Measurements from ENCODE around the gene SCAP. TPM values are rescaled to one million over a fixed set of nuclear protein-coding genes. Genes with fewer than 3 reads are reported as not detected.
A peak's percentile ranks its signal among the peaks of the same experiment; 100 is the strongest.

SCAP gene
- 92.9 TPM for polyA plus RNA-seq (2013, experiment 1 of 4)
- polyA plus RNA-seq (2013, experiment 2 of 4): 92.7 TPM
- 78.5 TPM for polyA plus RNA-seq (2013, experiment 3 of 4)
- 85.6 TPM for polyA plus RNA-seq (2013, experiment 4 of 4)

- no peaks in the 10 kb centered on the region for H3K36me3 ChIP-seq (ENCODE audit: control insufficient read depth, insufficient read depth, low read length)
- no peaks in the 10 kb centered on the region for H3K9me3 ChIP-seq (ENCODE audit: control insufficient read depth, low read length)
- peak within 1 kb of the TSS; percentile 62 for H3K4me3 ChIP-seq (ENCODE audit: insufficient read depth, low read depth, low read length)
- H3K27ac ChIP-seq (ENCODE audit: insufficient read depth, low read depth, low read length, poor library complexity, severe bottlenecking): peak within 1 kb of the TSS; percentile 77
- H3K4me1 ChIP-seq (ENCODE audit: control insufficient read depth, insufficient read depth, low read length): no peaks in the 10 kb centered on the region
- H3K27me3 ChIP-seq (ENCODE audit: control insufficient read depth, insufficient read depth, low read length, poor library complexity, severe bottlenecking): no peaks in the 10 kb centered on the region
- WGBS, 2 experiments: 7% methylated on average over 88 of the region's 88 CpGs
These were observed at the start of gene SCAP for GRCh38 chr3:47475570-47476329. Gene SCAP (minus strand): TSS chr3:47475941. CDS start chr3:47442993, 32,948 bp downstream.

- 75% methylated on average over 4 of the region's 4 CpGs for WGBS, 2 experiments
- no peak overlapping the region for H3K27ac ChIP-seq (ENCODE audit: insufficient read depth, low read depth, low read length, poor library complexity, severe bottlenecking)
- H3K27me3 ChIP-seq (ENCODE audit: control insufficient read depth, insufficient read depth, low read length, poor library complexity, severe bottlenecking): peaks cover 8% of the 10 kb centered on the region
- H3K4me1 ChIP-seq (ENCODE audit: control insufficient read depth, insufficient read depth, low read length): no peaks in the 10 kb centered on the region
- H3K36me3 ChIP-seq (ENCODE audit: control insufficient read depth, insufficient read depth, low read length): no peaks in the 10 kb centered on the region
- H3K4me3 ChIP-seq (ENCODE audit: insufficient read depth, low read depth, low read length): no peak overlapping the region
- no peaks in the 10 kb centered on the region for H3K9me3 ChIP-seq (ENCODE audit: control insufficient read depth, low read length)
These were observed 47.8 kb upstream of the SCAP start for GRCh38 chr3:47523310-47524073.

DNA sequence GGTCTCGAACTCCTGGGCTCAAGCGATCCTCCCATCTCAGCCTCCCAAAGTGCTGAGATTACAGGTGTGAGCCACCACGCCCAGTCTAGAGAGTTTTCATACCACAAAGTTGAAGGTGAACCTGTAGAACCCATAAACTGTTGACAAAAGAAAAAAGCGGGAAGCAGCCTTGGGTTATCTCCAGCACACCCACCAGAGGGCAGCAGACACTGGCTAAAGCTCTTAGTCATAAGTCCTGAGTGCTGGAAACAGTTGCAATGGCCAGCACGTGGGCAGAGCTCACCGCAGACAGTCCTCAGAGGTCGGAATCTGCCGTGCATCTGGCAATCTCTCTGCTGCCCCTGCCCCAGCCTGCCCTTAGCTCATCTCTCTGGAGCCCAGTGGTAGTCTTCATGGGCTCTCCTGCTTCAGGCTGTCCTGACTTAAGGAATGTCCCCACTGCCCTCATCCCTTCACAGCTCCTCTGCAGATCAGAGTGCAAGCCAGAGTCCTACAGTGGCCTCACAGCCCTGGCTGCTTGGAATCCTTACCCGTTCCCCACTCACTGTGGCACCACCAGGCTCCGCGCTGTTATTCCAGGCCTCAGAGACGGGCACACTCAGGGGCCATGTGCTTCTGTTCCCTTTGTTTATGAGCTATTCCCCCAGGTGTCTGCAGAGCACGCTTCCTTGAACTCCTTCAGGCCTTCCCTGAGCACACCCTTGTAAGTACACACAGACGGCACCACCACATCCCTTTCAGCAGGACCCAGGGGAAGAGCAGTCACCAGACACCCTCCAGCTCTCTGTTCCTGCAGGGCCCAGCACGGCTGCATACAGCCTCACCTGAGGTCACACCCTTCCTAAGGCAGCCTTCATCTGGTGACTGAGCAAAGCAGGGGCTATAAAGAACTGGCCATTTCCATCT is 46.6 kb upstream of the SCAP start:
- Histone ChIP-seq H3K36me3 (ENCODE audit: control insufficient read depth, insufficient read depth, low read length) (no peaks in the 10 kb centered on the region), H3K9me3 (ENCODE audit: control insufficient read depth, low read length) (no peaks in the 10 kb centered on the region), H3K27ac (ENCODE audit: insufficient read depth, low read depth, low read length, poor library complexity, severe bottlenecking) (no peak overlapping the region), H3K27me3 (ENCODE audit: control insufficient read depth, insufficient read depth, low read length, poor library complexity, severe bottlenecking) (peaks cover 8% of the 10 kb centered on the region), H3K4me1 (ENCODE audit: control insufficient read depth, insufficient read depth, low read length) (no peaks in the 10 kb centered on the region), H3K4me3 (ENCODE audit: insufficient read depth, low read depth, low read length) (no peak overlapping the region)
- 52 to 54% methylated on average over 15 of the region's 15 CpGs for WGBS, 2 experiments

GRCh38 chr3:47520756-47521155 is 45.0 kb upstream of the SCAP start:
- no peaks in the 10 kb centered on the region for H3K36me3 ChIP-seq (ENCODE audit: control insufficient read depth, insufficient read depth, low read length)

DNA sequence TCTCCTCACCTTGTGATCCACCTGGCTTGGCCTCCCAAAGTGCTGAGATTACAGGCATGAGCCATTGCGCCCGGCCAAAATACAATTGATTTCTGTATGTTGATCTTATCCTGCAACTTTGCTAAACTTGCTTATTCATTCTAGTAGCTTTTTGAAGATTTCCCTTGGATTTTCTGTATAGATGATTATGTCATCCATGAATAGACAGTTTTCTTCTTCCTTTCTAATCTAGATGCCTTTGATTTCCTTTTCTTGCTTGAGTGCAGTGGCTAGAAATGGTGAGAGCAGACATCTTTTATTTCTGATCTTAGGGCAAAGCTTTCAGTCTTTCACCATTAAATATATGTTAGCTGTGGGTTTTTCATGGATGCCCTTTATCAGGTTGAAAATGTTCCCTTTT is 42.2 kb upstream of the SCAP start:
- no peaks in the 10 kb centered on the region for H3K9me3 ChIP-seq (ENCODE audit: control insufficient read depth, low read length)
- no peaks in the 10 kb centered on the region for H3K4me1 ChIP-seq (ENCODE audit: control insufficient read depth, insufficient read depth, low read length)
- 94 to 98% methylated on average over 2 of the region's 2 CpGs for WGBS, 2 experiments
- H3K36me3 ChIP-seq (ENCODE audit: control insufficient read depth, insufficient read depth, low read length): no peaks in the 10 kb centered on the region
- H3K27me3 ChIP-seq (ENCODE audit: control insufficient read depth, insufficient read depth, low read length, poor library complexity, severe bottlenecking): peaks cover 7% of the 10 kb centered on the region
- no peak overlapping the region for H3K4me3 ChIP-seq (ENCODE audit: insufficient read depth, low read depth, low read length)
- H3K27ac ChIP-seq (ENCODE audit: insufficient read depth, low read depth, low read length, poor library complexity, severe bottlenecking): no peak overlapping the region

More at GRCh38 chr3:47520756-47521155, 45.0 kb upstream of the SCAP start:
- no peak overlapping the region for H3K4me3 ChIP-seq (ENCODE audit: insufficient read depth, low read depth, low read length)
- H3K27me3 ChIP-seq (ENCODE audit: control insufficient read depth, insufficient read depth, low read length, poor library complexity, severe bottlenecking): peaks cover 8% of the 10 kb centered on the region
- H3K9me3 ChIP-seq (ENCODE audit: control insufficient read depth, low read length): no peaks in the 10 kb centered on the region
- no peaks in the 10 kb centered on the region for H3K4me1 ChIP-seq (ENCODE audit: control insufficient read depth, insufficient read depth, low read length)
- no peak overlapping the region for H3K27ac ChIP-seq (ENCODE audit: insufficient read depth, low read depth, low read length, poor library complexity, severe bottlenecking)

- no peak overlapping the region for H3K4me3 ChIP-seq (ENCODE audit: insufficient read depth, low read depth, low read length)
- H3K9me3 ChIP-seq (ENCODE audit: control insufficient read depth, low read length): no peaks in the 10 kb centered on the region
- no peaks in the 10 kb centered on the region for H3K4me1 ChIP-seq (ENCODE audit: control insufficient read depth, insufficient read depth, low read length)
- 75 to 79% methylated on average over 5 of the region's 5 CpGs for WGBS, 2 experiments
- H3K27ac ChIP-seq (ENCODE audit: insufficient read depth, low read depth, low read length, poor library complexity, severe bottlenecking): no peak overlapping the region
- no peaks in the 10 kb centered on the region for H3K27me3 ChIP-seq (ENCODE audit: control insufficient read depth, insufficient read depth, low read length, poor library complexity, severe bottlenecking)
- H3K36me3 ChIP-seq (ENCODE audit: control insufficient read depth, insufficient read depth, low read length): peaks cover 3% of the 10 kb centered on the region
These were observed 40.2 kb upstream of the SCAP start for GRCh38 chr3:47515864-47516319.

DNA sequence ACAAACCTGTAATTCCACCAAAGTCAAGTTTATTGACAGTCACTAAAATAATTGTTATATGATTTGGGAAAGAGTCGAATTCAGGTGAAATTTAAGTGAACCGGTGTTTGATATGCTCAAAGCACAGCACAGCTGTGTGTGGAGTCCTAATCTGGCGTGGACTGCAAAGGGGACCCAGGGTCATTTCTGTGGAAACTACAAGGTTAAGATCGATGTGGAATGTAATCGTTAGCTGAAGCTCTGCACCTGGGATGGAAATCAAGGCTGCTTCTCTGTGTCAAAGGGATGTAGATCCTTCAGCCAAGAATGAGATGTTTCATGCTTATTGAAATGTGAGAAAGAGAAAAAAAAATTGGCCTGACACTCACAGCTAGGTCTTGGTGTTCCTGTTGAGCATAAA is 39.4 kb upstream of the SCAP start:
- WGBS, 2 experiments: 94 to 96% methylated on average over 5 of the region's 5 CpGs
- Histone ChIP-seq H3K4me1 (ENCODE audit: control insufficient read depth, insufficient read depth, low read length) (no peaks in the 10 kb centered on the region), H3K27me3 (ENCODE audit: control insufficient read depth, insufficient read depth, low read length, poor library complexity, severe bottlenecking) (no peaks in the 10 kb centered on the region), H3K27ac (ENCODE audit: insufficient read depth, low read depth, low read length, poor library complexity, severe bottlenecking) (no peak overlapping the region), H3K36me3 (ENCODE audit: control insufficient read depth, insufficient read depth, low read length) (peaks cover 10% of the 10 kb centered on the region), H3K4me3 (ENCODE audit: insufficient read depth, low read depth, low read length) (no peak overlapping the region), H3K9me3 (ENCODE audit: control insufficient read depth, low read length) (no peaks in the 10 kb centered on the region)

DNA sequence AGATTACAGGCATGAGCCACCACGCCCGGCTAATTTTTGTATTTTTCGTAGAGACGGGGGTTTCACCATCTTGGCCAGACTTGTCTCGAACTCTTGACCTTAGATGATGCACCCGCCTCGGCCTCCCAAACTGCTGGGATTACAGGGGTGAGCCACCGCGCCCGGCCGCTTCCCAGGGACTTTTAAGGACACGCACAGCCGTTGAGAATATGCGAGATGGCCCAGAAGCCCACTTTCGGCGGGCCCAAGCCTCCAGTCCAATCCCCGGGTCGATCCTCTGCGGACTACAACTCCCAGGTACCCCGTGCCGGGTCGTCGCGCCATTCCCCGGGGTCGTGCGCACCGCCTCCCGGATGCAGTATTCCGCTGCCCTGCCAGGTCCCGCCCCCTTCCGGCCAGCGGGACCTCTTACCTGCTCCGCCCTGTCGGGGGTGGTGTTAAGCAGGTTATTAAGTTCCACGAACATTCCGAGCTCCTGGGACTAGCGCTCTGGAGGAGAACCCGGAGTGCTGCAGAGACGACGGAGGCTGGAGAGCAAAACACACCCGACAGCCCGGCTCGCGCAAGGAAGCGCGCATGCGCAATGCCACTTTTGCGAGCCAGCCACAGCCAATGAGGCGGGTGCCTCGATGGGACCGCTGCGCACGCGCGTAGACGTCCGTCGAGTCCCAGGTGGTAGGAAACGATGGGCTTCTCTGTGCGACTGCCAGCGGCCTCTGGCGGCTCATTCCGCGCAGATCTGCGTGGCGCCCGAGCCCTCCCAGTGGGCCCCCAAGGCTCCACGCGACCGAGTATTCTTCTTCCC is 37.6 kb upstream of the SCAP start, which contains the start of gene ELP6:
Gene ELP6, minus strand, starts transcription at position 588 of the 805 bp plus-strand sequence. Its CDS starts 122 bp downstream, at position 466.
- WGBS, 2 experiments: 0% methylated on average over 71 of the region's 71 CpGs
- Histone ChIP-seq H3K4me1 (ENCODE audit: control insufficient read depth, insufficient read depth, low read length) (no peaks in the 10 kb centered on the region), H3K9me3 (ENCODE audit: control insufficient read depth, low read length) (no peaks in the 10 kb centered on the region), H3K4me3 (ENCODE audit: insufficient read depth, low read depth, low read length) (peak within 1 kb of the TSS; percentile 53), H3K27ac (ENCODE audit: insufficient read depth, low read depth, low read length, poor library complexity, severe bottlenecking) (peak within 1 kb of the TSS; percentile 28), H3K36me3 (ENCODE audit: control insufficient read depth, insufficient read depth, low read length) (peaks cover 13% of the 10 kb centered on the region), H3K27me3 (ENCODE audit: control insufficient read depth, insufficient read depth, low read length, poor library complexity, severe bottlenecking) (no peaks in the 10 kb centered on the region)

- H3K27ac ChIP-seq (ENCODE audit: insufficient read depth, low read depth, low read length, poor library complexity, severe bottlenecking): no peak overlapping the region
- H3K4me3 ChIP-seq (ENCODE audit: insufficient read depth, low read depth, low read length): peak overlapping the region; percentile 53
- H3K4me1 ChIP-seq (ENCODE audit: control insufficient read depth, insufficient read depth, low read length): no peaks in the 10 kb centered on the region
- H3K27me3 ChIP-seq (ENCODE audit: control insufficient read depth, insufficient read depth, low read length, poor library complexity, severe bottlenecking): no peaks in the 10 kb centered on the region
- peaks cover 13% of the 10 kb centered on the region for H3K36me3 ChIP-seq (ENCODE audit: control insufficient read depth, insufficient read depth, low read length)
- no peaks in the 10 kb centered on the region for H3K9me3 ChIP-seq (ENCODE audit: control insufficient read depth, low read length)
- WGBS, 2 experiments: 18 to 21% methylated on average over 34 to 36 of the region's 36 CpGs
These were observed 36.8 kb upstream of the SCAP start for GRCh38 chr3:47512416-47513124.

Measured in ectodermal cell (in vitro differentiated cells).